ENCODE results near the gene FABP6.

The FABP6 gene

DNA sequence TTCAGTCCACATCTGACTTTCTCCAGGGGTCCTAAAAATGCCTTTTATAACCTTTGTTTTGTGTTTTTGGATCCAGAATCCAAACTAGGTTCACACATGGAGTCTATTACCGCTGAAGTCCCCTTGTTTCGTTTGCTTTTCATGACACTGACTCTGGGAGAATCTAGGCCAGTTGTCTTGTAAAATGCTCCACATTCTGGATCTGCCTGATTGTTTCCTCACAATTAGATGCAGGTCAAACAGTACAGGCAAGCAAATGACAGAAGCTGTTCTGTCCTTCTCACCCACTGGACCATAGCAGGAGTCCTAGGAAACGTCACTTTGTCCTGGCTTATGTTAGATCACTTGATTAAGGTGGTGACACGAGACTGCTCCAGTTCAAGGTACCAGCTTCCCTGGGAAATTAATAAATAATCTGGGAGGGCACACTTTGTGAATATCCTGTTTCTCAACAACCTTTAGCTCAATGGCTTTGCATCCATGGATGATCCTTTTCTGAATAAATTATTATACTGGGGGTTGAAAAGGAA lies 34.1 kb downstream of the FABP6 start:
- DNase-seq: peak; percentile 50

DNA sequence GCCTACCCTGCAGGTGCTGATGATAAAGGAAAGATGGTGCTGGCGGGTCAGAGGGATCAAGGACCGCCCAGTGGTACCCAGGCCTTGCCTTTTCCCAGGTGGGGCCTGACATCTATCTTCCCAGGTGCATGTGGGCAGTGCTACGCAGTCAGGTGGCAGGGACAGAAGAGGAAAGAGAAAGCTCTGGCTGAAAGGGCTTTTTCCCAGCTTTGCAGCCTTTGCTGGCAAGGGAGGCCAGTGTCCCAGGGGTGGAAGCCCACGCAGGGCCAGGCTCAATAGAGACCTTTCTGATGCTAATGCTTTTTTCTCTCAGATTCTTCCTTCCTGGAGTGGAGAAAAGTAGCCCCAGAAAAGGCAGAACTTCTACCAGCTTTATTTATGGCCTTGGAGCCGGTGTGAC lies 36.7 kb downstream of the FABP6 start:
- no peak for DNase-seq

DNA sequence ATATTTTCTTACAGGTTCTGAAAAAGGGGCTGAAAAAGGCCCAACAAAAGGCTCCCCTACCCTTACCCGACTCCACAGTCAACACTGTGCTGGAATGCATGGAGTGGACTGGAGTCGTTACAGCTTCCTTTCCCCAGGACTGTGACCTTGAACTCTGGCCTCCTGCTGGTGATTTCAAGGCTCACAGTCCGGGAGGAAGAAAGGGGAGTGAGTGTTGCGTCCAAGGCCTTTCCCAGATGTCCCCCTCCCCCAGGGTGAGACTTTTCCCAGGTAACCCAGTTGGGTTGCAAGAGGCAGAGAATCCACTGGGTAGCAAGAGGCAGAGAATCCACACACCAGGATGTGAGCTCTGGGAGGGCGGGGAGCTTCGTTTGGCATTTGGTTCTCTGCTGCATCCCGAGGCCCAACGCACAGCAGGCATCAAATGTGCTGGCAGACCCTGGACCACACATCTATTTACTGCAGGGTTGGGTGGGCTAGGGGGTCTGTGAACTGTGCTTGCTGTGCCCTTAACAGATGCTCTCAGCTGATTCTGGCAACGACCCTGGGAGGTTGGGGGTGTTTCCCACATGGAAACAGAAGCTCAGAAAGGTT lies 37.5 kb downstream of the FABP6 start:
- no peak for DNase-seq

DNA sequence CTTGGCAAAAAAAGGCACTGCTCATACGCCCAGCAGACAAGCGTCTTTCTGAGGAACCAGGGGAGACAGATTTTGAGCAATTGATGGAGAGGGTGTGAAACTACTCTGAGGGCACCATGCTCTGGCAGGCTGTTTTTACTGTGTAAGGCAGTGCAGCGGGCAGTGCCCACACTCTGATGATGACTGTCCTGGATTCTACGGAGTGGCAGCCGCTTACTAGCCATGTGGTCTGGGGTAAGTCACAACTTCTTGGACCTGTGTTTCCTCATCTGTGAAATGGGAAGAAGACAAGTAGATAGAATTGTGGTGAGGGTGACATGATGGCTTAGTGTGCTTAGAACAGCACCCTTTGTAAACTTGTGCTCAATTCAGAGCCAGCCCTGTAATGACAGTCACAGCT lies 38.8 kb downstream of the FABP6 start:
- no peak for DNase-seq

DNA sequence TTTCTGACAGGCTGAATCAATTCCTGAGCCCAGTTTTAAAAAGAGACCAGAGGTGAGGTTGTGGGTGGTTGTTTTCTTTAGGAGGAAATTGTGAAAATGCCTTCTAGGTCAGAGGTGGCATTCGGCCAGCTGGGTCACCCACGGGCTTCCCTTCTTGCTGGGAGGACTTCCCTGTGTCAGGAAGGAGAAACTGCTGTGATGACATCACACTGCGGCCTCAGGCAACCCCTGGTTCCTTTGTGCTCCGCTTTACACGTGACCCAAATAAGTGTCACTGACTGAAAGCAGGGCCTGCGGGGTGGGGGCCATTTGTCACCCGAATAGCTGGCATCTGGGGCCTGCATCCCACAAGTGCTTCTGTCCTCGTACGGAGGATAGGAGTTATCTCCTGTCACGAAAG lies 39.7 kb downstream of the FABP6 start:
- no peak for DNase-seq

DNA sequence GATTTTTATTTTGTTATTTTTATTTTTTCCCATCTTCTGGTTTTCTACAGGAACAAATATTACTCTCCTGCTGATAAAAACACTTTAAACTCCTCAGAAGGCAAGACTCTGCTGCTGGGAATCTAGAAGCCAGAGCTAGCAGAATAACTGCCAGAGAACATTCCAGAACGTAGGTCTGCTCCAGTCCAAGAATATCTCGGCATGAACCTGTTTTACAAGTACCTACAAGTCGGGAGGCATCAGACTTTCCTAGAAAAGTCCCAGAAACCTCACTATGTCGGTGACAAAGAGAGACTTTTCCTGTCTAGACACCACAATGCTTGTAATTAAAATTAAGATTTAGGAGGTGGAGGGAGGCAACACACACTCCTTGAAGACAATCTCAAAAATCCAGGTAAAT lies 41.4 kb downstream of the FABP6 start:
- no peak for DNase-seq

DNA sequence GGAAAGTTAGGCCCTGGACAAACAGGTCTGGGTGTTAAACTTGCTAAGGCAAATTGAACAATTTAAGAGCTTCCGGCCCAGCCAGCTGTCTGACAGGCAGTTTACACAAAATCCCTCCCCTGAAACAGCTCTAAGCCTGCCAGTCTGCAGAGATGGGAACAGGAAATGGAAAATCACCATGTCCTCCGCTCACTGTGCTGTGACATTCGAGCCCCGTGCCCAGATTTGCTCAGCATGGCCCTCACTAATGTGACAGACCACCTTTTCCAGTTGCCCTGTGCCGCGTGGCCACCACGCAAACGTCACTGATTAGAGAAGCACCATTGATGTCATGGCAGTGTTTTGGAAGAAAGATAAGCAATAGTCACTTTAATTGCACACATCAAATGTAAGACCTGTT lies 42.1 kb downstream of the FABP6 start:
- no peak for DNase-seq

DNA sequence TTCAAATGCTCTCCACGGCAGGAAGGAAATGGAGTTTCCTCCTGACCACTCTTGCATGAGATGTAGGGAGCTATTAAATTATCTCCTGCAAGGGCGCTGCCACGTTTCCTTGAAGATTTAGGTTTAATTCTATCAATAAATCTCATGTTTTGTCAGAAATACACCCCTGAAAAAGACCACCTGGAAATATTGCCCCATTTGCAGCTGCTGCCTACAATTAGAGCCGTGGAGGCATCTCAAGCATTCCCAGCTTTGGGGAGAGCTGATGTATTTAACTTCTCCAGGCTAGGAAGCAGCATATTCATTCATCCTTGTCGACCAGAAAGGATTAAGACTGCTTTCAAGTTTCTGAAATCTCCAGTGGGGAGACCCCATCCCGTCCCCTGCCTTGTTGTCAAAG lies 42.5 kb downstream of the FABP6 start:
- no peak for DNase-seq

DNA sequence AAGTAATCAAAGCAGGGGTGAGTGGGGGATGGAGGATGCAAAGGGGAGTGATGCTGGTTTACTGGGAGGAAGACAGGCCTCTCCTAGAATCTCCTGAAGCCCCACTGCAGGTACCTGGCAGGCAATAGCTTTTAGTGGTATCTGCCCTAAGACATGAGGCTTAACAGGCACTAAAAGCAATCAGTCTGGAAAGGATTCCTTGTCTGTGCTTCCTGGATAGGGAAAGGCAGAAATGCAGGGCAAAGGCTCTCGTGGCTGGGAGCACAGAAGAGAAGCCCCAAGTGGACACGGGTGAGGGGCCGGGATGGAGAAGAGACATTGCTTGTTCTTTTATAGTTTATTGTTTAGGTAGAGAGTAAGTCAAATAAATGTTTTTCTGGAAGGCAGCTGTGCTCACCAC lies 43.0 kb downstream of the FABP6 start:
- no peak for DNase-seq

DNA sequence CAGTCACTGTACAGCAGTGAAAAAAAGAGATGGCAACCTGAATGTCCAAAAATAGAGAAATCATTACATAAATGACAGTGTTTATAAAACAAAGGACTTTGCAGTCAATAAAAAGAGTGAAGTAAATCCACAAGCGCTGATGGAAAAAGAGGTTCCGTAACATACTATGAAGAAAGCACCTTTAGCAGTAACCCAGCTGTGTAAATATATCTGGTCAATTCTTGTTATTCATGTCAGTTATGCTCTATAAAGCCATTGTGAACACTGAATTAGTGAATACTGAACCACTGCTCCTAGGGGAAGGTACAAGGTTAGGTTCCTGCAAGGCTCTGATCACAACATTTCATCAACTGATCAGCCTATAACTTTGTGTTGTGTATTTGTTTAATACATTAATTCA lies 43.6 kb downstream of the FABP6 start:
- DNase-seq: no peak

DNA sequence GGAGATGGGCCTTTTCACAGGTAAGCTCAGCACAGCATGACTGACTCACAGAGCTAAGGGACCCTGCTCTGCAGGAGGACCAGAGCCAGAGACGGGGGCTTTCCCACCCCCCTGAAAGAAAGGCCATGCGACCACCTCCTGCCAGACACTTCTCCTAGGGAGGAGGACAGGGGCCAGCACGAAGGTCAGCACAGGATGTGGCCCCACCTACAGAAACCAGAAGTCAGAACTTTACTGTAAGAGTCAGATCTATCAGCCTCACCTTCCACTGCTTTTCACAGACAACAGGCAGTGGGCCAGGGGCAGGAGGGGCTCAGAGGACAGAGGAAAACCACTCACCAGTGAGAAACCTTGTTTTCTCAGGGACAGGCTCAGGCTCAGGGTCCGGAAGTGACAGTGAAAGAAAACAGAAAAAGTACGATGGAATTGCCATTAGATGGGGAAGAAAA lies 45.2 kb downstream of the FABP6 start:
- no peak for DNase-seq

DNA sequence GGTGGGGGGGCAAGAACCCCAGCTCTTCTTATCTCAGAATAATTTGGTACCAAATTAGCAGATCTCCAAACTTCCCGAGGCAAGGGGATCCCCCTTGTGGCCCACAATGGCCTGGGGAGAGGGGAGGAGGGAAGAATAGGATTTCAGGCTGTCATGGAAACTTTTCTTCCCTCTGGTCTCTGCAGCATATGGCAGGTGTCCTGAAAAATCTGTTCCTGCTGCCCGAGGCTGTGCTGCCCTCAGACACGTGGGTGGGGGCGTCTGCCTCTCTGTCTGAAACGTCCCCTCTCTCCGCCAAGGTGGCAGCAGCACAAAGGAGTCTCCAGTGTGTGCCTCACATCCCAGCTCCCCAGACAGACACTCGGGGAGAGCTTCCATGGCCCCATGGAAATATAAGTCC lies 49.0 kb downstream of the FABP6 start:
- no peak for DNase-seq

DNA sequence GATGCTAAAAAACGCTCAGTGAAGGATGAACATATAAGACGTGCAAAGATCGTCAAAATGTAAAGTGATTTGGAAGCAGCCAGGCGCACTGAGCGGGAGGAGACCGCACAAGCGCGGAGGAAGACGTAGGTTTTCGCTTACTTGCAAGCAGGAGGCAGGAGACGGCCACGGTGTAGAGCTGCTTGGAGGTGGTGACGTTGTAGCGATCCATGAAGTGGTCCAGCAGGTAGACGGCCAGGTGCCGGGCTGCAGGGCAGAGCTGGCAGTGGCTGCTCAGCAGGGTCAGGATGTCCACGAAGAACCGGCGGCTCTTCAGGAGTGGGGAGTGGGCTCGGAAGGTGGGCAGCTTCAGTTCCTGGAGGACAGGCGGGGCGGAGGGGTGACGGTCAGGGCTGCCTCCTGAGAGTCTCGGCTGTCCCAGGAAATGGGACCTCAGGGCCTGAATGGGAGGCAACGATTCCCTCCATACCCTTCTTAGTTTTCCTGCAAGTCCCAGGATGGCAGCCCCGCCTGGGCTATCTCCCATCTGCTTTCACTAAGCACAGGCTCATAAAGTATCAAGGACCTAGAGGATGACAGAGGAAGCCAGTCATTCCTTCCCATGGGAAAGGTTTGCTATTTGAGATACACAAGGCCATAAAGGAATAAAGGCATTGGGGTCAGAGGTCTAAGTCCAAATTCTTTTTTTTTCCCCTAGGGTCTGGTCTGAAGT lies 51.2 kb downstream of the FABP6 start:
- DNase-seq: no peak

DNA sequence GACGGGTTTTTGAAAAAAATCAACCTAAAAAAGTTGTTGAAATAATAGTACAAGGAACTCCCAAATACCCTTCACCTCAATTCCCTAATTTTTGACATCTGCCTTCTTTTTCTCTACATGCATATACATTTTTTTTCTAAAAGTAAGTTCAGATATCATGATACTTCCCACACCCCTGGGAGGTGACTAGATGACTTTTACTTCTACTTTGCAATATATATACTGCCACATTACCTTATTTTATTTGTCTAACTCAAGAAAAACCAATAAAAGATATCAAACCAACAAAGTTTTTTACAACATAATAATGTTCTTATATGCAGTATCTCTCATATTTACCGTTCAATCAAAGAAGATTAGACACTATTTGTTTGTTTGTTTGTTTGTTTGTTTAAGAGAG lies 52.0 kb downstream of the FABP6 start:
- DNase-seq: no peak

DNA sequence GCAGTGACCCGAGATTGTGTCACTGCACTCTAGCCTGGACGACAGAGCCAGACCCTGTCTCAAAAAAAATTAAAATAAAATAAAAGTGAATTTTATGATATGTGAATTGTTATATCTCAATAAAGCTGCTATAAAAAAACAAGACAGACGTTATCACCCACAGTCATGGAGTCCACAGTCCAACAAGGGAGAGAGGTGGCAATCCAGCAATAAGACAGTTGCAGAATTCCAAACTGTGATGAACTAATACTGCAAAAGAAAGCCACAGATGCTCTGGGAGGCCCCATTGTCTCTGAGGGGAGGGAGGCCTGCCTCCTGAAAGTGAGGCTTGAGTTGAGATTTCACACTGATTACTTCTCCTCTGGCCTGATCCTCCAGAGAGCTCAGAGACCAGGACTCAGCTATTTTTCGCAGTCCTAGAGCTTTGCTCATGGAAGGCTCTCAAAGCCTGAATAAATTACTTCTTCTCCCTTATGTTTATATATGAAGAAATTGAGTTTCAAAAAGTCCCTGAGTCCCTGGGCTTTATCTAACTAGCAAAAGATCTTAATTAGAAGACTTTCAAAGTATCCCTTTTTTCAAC lies 55.1 kb downstream of the FABP6 start:
- no peak for DNase-seq

DNA sequence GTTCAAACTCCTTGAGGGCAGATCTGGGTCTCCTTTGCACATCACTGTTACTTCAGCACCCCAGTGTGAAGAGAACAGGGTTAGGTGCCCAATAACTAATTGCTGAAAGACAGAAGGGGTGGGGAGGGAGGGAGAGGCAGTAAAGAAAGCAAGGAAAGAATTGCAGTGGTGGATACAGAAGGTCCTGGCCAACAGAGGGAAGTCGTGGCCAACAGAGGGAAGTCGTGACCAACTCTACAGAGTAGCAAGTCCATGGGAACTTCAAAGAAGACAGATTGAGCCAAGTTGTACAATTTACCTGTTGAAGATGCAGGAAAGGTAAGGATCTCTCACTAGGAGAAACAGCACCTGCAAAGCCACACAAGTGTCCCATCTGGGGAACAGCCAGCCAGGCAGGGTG lies 56.0 kb downstream of the FABP6 start:
- DNase-seq: no peak

DNA sequence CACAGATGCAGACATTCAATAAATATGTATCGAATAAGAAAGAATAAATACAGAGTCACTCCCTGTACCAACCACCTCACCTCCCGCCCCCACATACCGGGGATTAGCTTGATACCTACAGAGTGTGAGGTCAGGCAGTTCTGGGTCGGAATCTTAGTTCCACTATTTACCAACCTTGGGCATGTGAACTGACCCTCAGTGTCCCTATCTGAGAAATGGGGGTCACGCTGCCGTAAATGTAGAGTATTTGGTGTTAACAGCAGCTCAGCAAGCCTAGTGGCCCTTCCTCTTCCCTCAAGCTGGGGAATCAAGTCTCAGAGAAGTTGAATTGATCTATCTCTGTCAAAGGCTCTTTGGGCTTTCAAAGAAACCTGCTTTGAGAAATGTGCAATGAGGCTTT lies 57.6 kb downstream of the FABP6 start:
- DNase-seq: no peak

DNA sequence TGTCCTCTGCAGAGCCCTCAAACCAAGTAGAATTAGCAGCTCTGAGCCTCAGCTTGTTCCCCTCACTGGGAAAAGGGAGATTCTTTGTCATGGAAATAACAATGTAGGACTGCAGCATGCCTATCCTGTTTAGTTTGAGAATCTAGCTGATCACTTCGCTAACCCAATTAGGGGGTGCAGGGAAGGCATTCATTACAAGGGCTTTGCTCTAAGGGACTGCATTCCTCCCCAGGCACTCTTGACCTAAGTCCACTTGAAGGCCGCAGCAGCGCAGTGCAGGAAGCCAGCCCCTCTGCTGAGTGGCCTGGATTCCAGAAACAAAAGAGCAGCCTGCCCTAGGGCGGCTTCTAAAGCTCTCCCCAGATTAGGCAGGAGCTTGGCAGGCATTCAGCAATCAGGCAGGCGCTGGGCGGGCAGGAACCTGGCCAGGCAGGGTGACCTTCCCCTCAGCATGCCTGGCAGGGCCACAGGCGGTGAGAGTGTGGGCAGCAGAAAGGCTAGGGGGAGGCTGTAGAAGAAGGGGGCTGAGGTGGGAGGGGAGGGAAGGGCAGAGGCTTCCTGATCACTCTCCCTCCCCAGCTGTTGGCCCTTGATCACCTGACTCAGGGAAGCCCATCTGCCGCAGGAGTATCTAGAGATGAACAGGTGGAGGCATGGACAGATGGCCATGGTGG lies 58.2 kb downstream of the FABP6 start:
- DNase-seq: peak; percentile 83
